Pons (tissue), 1 donor: ENCODE results near the gene GMEB2.
"Not testable (repeated sequence)": the region's sequence is repeated elsewhere in the genome, so short reads cannot be mapped to it uniquely, and the experiment has no call there.

Experiments used
- DNase-seq: peaks from one replicate; pipeline ENCODE4 v3.0.0-alpha.2; 2016; ENCODE audit warnings: low spot score

The GMEB2 gene, protein sequence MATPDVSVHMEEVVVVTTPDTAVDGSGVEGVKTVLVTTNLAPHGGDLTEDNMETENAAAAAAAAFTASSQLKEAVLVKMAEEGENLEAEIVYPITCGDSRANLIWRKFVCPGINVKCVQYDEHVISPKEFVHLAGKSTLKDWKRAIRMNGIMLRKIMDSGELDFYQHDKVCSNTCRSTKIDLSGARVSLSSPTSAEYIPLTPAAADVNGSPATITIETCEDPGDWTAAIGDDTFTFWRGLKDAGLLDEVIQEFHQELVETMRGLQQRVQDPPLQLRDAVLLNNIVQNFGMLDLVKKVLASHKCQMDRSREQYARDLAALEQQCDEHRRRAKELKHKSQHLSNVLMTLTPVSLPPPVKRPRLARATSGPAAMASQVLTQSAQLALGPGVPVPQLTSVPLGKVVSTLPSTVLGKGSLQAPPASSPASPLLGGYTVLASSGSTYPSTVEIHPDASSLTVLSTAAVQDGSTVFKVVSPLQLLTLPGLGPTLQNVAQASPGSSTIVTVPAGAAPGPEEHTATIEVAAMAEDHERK

GRCh38 chr20:63626424-63627128 is at the start of gene GMEB2:
Gene GMEB2 (minus strand): TSS chr20:63627101. CDS start chr20:63619397, 7,704 bp downstream.
- peak; percentile 71 for DNase-seq

- no peak for DNase-seq
Measured at GRCh38 chr20:63675681-63676368, 48.9 kb upstream of the GMEB2 start.

DNA sequence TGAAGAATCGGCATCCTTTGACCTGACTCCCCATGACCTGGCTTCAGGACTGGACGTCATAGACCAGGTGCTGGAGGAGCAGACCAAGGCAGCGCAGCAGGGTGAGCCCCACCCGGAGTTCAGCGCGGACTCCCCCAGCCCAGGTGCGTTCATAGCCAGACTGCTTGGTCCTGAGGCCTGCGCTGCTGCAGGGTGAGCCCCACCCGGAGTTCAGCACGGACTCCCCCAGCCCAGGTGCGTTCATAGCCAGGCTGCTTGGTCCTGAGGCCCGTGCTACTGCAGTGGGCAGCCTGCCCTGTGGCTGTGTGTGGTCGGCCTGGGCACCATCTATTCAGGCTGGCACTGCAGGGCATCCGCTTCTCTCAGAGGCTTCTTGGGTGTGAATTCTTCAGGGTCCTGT is 47.0 kb upstream of the GMEB2 start:
- DNase-seq = no peak

DNA sequence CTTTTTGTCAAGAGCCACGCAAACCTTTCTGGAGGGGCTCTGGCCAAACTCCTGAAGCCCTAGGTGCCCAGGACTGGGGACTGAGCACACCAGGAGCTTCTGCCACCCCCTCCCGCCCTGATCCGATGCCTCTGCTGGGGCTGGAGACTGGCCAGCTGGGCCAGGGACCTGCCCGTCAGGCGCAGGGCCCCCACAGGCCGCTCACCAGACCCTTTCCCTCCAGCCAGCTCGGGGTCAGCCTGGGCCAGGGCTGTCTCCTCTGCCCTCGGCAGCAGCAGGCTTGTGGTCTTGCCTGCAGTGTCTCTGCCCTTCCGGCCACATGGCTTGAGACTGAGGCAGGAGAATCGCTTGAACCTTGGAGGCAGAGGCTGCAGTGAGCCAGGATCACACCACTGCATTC is 45.8 kb upstream of the GMEB2 start:
- DNase-seq = no peak

GRCh38 chr20:63671695-63672094 is 44.8 kb upstream of the GMEB2 start:
- not testable (repeated sequence) for DNase-seq

DNA sequence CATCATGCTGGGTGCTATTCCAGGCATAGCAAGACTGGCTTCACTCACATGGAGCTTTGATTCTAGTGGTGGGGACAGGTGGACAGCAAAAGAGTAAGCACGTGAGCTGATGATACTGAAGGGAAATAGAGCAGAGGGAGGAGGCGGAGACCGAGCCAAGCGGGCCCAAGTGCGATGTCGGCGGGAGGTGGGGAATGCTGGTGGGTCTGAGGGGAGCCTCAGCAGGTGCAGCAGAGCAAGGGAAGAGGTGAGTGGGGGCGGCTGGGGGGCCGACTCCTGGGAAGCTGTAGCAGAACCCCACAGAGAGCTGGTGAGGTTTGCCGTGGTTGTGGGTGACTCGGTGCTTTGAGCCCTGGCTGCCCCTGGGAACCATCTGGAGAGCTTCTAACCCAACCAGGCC is 41.5 kb upstream of the GMEB2 start:
- DNase-seq = no peak

DNA sequence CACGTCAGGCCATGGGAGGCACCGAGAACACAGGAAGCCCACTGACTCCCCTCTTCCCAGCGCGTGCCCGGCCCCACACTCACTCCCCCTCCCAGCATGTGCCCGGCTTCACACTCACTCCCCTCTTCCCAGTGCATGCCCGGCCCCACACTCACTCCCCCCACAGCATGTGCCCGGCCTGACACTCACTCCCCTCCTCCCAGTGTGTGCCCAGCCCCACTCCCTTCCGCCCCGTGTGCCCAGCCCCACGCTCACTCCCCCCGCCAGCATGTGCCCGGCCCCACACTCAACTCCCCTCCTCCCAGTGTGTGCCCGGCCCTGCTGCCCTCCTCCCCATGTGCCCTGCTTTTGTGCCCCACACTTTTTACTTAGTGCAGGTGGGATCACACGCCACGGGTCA is 41.0 kb upstream of the GMEB2 start:
- no peak for DNase-seq

DNA sequence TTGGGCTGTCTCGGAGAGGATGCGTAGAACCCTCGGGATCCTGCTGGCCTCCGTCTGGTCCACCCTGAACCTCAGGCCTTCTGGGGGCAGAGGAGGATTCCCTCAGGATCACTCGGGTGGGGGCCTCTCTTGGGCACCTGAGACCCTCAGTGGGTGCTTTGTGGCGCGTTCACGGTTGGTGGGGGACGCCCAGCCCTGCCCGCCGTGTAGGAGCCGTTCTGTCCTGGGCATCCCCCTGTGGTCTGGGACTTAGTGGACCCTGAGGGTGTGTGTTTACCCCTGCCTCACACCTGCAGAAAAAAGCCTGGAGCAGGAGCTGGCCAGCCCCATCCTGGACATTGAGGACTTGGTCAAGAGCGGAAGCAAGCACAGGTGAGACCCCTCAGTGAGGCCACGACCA is 38.8 kb upstream of the GMEB2 start:
- DNase-seq = no peak

GRCh38 chr20:63664861-63665594 is 38.1 kb upstream of the GMEB2 start:
- no peak for DNase-seq

DNA sequence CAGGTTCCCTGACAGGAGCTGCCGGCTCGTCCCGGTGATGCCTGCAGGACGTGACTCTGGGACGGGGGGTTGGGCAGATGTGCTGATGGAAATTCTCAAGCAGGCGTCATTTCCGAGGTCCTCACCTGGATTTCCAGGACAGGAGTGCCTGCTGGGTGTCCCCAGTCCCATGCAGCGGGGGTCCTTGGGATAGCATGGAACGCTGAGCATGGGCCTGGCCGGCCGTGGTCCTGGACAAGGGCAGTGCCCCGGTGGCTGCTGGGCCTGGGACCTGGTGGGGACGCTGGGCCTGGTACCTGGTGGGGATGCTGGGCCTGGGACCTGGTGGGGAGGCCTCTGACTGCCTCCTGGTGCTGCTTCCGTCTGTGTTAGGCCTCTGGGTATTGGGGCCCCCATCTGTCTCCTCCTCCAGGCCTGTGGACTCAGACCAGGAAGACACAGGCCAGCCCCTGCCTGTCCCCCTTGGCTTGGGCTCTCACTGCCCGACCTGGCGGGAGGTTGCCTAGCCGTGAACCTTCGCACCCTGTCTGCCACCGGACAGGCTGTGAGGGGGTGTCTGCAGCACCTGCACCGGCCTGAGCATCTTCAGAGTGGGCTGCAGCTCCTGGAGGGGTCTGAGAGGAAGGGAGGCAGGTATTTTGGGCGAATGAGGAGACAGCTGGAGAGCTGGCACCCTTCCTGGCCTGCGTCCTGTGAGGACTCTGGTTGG is 37.4 kb upstream of the GMEB2 start:
- DNase-seq = no peak

GRCh38 chr20:63663332-63664066 is 36.6 kb upstream of the GMEB2 start:
- DNase-seq = no peak

DNA sequence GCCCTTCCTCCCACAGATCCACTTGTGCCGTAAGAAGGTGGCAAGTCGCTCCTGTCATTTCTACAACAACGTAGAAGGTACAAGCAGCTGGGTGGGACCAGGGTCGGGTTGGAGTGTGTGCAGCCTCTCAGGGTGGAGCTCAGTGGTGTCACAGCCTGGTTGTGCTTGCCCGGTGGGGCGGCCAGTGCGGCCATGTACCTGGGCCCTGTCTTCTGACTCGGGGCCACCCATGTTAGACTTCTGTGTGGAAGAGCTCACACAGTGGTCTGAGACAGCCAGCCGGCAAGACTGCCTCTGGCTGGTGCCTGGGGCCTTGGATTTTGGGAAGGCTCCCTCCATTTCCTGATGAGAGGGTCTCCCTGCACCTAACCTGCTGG is 35.9 kb upstream of the GMEB2 start:
- no peak for DNase-seq

DNA sequence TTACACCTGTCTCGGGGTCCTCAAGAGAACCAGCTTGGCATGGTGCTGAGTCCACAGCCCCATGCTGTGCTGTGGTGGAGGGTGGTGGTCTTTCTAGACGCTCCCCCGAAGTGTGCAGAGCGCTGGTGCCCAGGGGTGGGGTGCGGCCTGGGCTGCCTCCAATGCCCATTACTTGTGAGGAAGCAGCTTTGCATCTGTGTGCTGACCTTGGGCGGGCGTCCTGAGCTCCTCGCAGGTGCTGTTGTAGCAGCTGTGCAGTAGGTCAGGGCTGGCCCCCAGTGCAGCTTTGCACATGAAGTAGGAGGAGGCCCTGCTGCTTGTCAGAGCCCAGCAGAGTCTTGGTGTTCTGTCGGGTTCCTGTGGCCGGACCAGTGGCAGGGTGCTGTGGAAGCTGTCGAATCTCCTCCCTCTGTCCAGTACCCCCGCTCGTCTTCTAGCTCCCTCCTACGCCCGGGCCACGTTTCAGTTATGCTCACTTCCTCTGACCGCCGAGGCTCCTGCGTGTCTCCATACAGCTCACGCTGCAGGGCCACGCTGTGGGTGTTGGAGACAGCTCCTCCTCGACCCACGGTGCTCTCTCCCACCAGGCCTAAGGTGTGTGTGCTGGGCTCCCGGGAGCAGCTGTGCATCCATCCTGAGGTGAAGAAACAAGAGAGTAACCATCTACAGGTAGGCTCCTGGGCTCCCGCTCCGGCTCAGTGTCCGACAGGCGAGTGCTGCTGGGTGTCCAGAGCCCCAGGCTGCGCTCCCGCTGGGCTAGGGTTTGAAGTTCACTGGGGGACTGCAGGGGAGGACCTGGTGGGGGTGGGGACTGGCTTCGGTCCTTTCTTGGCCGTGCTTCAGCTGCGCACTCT is 35.3 kb upstream of the GMEB2 start:
- no peak for DNase-seq

DNA sequence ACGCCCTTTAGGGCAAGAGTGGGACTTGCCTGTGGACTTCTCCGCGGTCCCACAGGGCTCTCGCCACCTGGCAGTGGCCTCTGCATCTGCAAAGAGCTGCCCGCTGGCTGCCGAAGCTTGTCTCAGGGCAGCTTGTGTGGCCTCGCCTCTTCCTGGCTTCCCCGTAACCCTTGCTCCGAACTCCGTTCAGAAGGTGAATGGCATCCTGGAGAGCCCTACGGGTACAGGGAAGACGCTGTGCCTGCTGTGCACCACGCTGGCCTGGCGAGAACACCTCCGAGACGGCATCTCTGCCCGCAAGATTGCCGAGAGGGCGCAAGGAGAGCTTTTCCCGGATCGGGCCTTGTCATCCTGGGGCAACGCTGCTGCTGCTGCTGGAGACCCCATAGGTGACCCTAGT is 34.2 kb upstream of the GMEB2 start:
- no peak for DNase-seq

DNA sequence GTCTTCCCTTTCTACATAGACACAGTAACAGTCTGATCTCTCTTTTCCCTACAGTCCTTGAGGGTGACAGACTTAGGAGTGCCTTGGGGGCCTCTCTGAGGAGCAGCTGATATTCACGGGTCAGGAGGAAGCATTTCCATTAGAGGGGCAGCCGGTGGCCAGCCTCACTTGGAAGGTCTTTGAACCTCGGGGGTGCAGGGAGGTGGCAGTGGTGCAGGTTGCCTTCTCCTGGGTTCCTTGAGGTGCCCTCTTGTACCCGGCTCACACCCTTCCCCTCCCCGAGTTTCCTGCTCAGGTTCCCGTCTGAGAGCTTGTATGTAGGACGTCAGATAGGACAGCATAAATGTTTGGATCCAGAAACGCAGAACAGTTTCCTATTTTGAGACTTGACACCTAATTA is 33.7 kb upstream of the GMEB2 start:
- no peak for DNase-seq

DNA sequence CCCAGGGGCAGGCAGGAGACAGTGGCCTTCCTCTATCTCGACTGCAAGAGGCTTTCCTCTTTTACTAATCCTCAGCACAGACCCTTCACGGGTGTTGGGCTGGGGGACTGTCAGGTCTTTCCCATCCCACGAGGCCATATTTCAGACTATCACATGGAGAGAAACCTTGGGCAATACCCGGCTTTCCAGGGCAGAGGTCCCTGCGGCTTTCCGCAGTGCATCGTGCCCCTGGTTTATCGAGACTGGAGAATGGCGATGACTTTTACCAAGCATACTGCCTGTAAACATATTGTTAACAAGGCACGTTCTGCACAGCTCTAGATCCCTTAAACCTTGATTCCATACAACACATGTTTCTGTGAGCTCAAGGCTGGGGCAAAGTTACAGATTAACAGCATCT is 33.3 kb upstream of the GMEB2 start:
- DNase-seq = not testable (repeated sequence)

- no peak for DNase-seq
Measured at GRCh38 chr20:63659370-63659769, 32.5 kb upstream of the GMEB2 start.

DNA sequence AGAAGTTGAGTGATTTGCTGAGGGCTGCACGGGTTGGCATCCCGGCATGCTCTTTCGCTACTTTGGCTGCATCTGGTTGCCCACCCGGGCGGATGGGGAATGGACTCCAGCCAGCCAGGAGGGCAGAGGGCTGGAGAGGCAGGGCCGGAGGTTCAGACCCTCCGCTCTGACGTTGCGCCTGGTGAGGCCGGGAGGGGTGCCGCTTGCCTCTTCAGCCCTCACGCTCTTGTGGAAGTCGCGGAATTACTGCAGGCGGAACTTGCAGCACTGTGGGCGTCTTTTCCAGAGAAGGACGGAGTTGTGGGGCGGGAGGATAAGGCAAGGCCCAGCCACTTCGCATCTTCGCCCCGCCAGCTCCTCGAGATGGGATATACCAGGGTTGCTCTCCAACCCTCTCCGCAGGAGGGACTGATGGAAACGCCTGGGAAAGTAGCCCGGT is 31.9 kb upstream of the GMEB2 start:
- no peak for DNase-seq

DNA sequence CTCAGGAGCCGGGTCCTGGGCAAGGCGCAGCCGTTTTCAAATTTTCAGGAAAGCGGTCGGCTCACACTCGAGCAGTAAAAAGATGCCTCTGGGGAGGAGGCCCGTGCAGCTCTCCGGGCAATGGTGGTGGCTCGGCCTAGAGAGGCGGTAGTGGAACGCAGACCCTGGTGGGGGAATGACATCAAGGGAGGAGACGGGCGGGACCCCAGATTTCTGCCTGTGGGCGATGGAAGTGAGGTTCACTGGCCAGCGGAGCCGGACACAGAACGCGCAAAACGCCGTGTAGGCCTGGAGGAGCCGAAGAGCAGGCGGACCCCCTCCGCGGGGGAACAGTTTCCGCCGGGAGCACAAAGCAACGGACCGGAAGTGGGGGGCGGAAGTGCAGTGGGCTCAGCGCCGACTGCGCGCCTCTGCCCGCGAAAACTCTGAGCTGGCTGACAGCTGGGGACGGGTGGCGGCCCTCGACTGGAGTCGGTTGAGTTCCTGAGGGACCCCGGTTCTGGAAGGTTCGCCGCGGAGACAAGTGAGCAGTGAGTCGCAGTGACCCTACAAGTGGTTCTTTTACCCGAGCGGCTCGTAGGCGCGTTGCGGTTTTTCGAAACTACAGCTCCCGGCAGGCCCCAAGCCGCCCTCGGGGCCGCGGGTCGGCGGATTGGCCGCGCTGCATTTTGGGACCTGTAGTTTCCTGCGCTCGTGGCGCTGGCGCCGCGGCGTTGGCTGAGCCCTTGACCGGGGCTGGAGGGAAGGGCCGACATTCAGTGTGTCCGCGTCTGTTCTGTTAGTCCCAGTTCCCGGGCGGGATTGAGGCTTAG is 31.2 kb upstream of the GMEB2 start, which contains the start of gene RTEL1:
TSS of gene RTEL1 (plus strand) at position 376 of the 812 bp plus-strand sequence. CDS start 1,091 bp downstream, outside the sequence.
- peak; percentile 89 for DNase-seq
